Epithelial cell of proximal tubule (primary cell): ENCODE data around the gene BRD1. TPM values are rescaled to one million over a fixed set of nuclear protein-coding genes. Genes with fewer than 3 reads are reported as not detected.
"Not testable (repeated sequence)": the region's sequence is repeated elsewhere in the genome, so short reads cannot be mapped to it uniquely, and the experiment has no call there.

Source experiments
- DNase-seq: peaks from one replicate; pipeline ENCODE4 v3.0.0-alpha.2; 2011; ENCODE audit warnings: low read depth
- H3K4me3 ChIP-seq: 2 replicates; pipeline ENCODE4 v1.5.1; 2011; ENCODE audit warnings: low read depth, mild to moderate bottlenecking, low read length
- total RNA-seq: library from RNA; depleted of rRNA; stranded (reverse); fragments of >200 nt; gene quantifications from 2 replicates; pipeline ENCODE4 v1.2.3, GENCODE V29; 2015
- TF ChIP-seq, protein P1 (sequence below): conservative IDR thresholded peaks from 2 replicates; pipeline ENCODE4 v1.5.1; 2012; ENCODE audit warnings: low read depth, mild to moderate bottlenecking, low read length

Gene BRD1
- total RNA-seq, 1 donor from 2014 or later: 41.8 TPM

DNA sequence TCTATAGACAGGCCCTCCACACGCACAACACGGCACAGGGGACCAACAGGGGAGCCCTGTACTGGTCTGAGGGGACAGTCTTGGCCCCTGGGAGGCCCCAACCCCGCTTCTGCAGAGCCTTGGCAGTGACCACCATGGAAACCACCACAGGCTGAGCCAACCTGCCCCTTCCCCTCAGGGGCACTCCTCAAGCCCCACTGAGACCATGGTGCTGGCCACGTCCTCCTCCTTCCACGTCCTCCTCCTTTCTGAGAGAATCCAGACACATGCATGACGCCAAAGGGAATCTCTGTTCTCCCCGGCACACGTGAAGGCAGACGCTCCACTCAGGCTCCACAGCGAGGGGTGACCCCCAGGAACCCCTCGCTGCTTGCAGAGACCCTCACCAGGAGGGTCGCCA is 2.7 kb downstream of the BRD1 start:
- no peak for DNase-seq
- no peak overlapping the region for H3K4me3 ChIP-seq
- TF ChIP-seq, protein P1, sequence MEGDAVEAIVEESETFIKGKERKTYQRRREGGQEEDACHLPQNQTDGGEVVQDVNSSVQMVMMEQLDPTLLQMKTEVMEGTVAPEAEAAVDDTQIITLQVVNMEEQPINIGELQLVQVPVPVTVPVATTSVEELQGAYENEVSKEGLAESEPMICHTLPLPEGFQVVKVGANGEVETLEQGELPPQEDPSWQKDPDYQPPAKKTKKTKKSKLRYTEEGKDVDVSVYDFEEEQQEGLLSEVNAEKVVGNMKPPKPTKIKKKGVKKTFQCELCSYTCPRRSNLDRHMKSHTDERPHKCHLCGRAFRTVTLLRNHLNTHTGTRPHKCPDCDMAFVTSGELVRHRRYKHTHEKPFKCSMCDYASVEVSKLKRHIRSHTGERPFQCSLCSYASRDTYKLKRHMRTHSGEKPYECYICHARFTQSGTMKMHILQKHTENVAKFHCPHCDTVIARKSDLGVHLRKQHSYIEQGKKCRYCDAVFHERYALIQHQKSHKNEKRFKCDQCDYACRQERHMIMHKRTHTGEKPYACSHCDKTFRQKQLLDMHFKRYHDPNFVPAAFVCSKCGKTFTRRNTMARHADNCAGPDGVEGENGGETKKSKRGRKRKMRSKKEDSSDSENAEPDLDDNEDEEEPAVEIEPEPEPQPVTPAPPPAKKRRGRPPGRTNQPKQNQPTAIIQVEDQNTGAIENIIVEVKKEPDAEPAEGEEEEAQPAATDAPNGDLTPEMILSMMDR: no peak

GRCh38 chr22:49824185-49824925 is 3.3 kb downstream of the BRD1 start:
- TF ChIP-seq, protein P1: no peak
- no peak for DNase-seq

GRCh38 chr22:49823289-49824045 is 4.2 kb downstream of the BRD1 start:
- TF ChIP-seq, protein P1: no peak
- no peak for DNase-seq
- H3K4me3 ChIP-seq: no peak overlapping the region

More at GRCh38 chr22:49824185-49824925, 3.3 kb downstream of the BRD1 start:
- H3K4me3 ChIP-seq: no peak overlapping the region

- DNase-seq, H3K4me3 ChIP-seq: not testable (repeated sequence)
These were observed 5.9 kb downstream of the BRD1 start for GRCh38 chr22:49821741-49822140.

GRCh38 chr22:49820984-49821383 is 6.7 kb downstream of the BRD1 start:
- TF ChIP-seq, protein P1: peak; percentile 4
- no peak for DNase-seq

GRCh38 chr22:49817359-49817758 is 10.3 kb downstream of the BRD1 start:
- no peak overlapping the region for H3K4me3 ChIP-seq
- DNase-seq: no peak
- TF ChIP-seq, protein P1: no peak

More at GRCh38 chr22:49820984-49821383, 6.7 kb downstream of the BRD1 start:
- H3K4me3 ChIP-seq: no peak overlapping the region

GRCh38 chr22:49815641-49816091 is 12.0 kb downstream of the BRD1 start:
- TF ChIP-seq, protein P1: no peak
- no peak overlapping the region for H3K4me3 ChIP-seq
- no peak for DNase-seq
